ENCODE results near the gene GSE1.

DNA sequence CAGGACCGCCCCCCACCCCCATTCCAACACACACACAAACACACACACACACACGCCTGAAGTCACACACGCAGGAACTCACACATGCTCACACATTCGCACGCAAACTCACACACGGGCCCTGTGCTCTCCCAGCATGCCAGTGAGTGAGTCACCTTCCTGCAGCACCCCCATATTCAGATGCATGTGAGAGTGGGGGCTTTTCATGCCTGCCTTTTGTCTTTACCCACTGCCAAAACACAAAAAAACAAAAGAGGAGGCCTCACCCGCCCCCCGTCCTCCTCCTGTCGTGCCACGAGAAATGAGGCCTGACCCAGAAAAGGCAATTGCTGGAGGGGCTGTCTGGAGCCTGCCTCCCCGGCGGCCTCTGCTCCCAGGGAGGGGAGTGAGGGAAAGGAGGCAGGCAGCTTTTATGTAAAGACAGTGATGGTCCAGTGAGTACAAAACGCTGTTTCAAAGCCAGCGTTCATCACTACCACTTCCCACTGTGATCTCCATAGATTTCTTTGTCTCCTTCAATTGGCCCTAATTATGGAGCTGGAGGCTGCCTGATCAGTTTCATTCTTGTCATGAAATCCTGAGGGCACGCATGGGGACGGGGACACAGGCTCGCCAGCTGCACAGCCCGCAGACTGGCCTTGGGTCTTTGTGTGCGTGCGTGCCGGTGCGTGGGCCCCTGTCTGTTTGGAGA, 29.5 kb upstream of the GSE1 start:
- TF ChIP-seq, protein P1, sequence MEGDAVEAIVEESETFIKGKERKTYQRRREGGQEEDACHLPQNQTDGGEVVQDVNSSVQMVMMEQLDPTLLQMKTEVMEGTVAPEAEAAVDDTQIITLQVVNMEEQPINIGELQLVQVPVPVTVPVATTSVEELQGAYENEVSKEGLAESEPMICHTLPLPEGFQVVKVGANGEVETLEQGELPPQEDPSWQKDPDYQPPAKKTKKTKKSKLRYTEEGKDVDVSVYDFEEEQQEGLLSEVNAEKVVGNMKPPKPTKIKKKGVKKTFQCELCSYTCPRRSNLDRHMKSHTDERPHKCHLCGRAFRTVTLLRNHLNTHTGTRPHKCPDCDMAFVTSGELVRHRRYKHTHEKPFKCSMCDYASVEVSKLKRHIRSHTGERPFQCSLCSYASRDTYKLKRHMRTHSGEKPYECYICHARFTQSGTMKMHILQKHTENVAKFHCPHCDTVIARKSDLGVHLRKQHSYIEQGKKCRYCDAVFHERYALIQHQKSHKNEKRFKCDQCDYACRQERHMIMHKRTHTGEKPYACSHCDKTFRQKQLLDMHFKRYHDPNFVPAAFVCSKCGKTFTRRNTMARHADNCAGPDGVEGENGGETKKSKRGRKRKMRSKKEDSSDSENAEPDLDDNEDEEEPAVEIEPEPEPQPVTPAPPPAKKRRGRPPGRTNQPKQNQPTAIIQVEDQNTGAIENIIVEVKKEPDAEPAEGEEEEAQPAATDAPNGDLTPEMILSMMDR (IDR thresholded peaks at IDR 0.05; ENCODE audit: low read depth, low read length), result no peak
- TF ChIP-seq POLR2A (IDR thresholded peaks at IDR 0.05; ENCODE audit: extremely low read depth, insufficient read length), result no peak
- TF ChIP-seq, protein P2, sequence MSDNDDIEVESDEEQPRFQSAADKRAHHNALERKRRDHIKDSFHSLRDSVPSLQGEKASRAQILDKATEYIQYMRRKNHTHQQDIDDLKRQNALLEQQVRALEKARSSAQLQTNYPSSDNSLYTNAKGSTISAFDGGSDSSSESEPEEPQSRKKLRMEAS (IDR thresholded peaks at IDR 0.05; ENCODE audit: low read depth, low read length), result no peak
- no peak for TF ChIP-seq MYC (IDR thresholded peaks at IDR 0.05; ENCODE audit: low read depth, low read length)

Data from NB4 (cell line).